Measurements from ENCODE around the gene RFTN1. TPM values are rescaled to one million over a fixed set of nuclear protein-coding genes. Genes with fewer than 3 reads are reported as not detected.

RFTN1 gene
- total and polyA plus RNA-seq, 2 of the 8 experiments (the other 6 are each of a cell fraction or from before 2014, with no cell fraction given), result 4.6 to 6.7 TPM

- TF ChIP-seq, protein P1, sequence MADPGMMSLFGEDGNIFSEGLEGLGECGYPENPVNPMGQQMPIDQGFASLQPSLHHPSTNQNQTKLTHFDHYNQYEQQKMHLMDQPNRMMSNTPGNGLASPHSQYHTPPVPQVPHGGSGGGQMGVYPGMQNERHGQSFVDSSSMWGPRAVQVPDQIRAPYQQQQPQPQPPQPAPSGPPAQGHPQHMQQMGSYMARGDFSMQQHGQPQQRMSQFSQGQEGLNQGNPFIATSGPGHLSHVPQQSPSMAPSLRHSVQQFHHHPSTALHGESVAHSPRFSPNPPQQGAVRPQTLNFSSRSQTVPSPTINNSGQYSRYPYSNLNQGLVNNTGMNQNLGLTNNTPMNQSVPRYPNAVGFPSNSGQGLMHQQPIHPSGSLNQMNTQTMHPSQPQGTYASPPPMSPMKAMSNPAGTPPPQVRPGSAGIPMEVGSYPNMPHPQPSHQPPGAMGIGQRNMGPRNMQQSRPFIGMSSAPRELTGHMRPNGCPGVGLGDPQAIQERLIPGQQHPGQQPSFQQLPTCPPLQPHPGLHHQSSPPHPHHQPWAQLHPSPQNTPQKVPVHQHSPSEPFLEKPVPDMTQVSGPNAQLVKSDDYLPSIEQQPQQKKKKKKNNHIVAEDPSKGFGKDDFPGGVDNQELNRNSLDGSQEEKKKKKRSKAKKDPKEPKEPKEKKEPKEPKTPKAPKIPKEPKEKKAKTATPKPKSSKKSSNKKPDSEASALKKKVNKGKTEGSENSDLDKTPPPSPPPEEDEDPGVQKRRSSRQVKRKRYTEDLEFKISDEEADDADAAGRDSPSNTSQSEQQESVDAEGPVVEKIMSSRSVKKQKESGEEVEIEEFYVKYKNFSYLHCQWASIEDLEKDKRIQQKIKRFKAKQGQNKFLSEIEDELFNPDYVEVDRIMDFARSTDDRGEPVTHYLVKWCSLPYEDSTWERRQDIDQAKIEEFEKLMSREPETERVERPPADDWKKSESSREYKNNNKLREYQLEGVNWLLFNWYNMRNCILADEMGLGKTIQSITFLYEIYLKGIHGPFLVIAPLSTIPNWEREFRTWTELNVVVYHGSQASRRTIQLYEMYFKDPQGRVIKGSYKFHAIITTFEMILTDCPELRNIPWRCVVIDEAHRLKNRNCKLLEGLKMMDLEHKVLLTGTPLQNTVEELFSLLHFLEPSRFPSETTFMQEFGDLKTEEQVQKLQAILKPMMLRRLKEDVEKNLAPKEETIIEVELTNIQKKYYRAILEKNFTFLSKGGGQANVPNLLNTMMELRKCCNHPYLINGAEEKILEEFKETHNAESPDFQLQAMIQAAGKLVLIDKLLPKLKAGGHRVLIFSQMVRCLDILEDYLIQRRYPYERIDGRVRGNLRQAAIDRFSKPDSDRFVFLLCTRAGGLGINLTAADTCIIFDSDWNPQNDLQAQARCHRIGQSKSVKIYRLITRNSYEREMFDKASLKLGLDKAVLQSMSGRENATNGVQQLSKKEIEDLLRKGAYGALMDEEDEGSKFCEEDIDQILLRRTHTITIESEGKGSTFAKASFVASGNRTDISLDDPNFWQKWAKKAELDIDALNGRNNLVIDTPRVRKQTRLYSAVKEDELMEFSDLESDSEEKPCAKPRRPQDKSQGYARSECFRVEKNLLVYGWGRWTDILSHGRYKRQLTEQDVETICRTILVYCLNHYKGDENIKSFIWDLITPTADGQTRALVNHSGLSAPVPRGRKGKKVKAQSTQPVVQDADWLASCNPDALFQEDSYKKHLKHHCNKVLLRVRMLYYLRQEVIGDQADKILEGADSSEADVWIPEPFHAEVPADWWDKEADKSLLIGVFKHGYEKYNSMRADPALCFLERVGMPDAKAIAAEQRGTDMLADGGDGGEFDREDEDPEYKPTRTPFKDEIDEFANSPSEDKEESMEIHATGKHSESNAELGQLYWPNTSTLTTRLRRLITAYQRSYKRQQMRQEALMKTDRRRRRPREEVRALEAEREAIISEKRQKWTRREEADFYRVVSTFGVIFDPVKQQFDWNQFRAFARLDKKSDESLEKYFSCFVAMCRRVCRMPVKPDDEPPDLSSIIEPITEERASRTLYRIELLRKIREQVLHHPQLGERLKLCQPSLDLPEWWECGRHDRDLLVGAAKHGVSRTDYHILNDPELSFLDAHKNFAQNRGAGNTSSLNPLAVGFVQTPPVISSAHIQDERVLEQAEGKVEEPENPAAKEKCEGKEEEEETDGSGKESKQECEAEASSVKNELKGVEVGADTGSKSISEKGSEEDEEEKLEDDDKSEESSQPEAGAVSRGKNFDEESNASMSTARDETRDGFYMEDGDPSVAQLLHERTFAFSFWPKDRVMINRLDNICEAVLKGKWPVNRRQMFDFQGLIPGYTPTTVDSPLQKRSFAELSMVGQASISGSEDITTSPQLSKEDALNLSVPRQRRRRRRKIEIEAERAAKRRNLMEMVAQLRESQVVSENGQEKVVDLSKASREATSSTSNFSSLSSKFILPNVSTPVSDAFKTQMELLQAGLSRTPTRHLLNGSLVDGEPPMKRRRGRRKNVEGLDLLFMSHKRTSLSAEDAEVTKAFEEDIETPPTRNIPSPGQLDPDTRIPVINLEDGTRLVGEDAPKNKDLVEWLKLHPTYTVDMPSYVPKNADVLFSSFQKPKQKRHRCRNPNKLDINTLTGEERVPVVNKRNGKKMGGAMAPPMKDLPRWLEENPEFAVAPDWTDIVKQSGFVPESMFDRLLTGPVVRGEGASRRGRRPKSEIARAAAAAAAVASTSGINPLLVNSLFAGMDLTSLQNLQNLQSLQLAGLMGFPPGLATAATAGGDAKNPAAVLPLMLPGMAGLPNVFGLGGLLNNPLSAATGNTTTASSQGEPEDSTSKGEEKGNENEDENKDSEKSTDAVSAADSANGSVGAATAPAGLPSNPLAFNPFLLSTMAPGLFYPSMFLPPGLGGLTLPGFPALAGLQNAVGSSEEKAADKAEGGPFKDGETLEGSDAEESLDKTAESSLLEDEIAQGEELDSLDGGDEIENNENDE (IDR thresholded peaks at IDR 0.05; ENCODE audit: insufficient replicate concordance, low read length), result no peak
- TF ChIP-seq GTF2F1 (IDR thresholded peaks at IDR 0.05; ENCODE audit: borderline replicate concordance, low read depth, low read length) (no peak), ASH2L (IDR thresholded peaks at IDR 0.05; ENCODE audit: low read length) (no peak), SIX5 (IDR thresholded peaks at IDR 0.05; ENCODE audit: low read depth, low read length) (no peak), POLR2A (IDR thresholded peaks at IDR 0.05; ENCODE audit: control extremely low read depth in 1 of 2, low read depth in 2 of 2, low read length in 2 of 2) (no peak), FOSL1 (IDR thresholded peaks at IDR 0.05; ENCODE audit: insufficient read depth, low read depth, low read length) (no peak), ZNF274 (IDR thresholded peaks at IDR 0.05; ENCODE audit: borderline replicate concordance, extremely low read depth, low read length) (no peak), HDAC6 (IDR thresholded peaks at IDR 0.05; ENCODE audit: low read depth, low read length) (no peak), CBX5 (IDR thresholded peaks at IDR 0.05; ENCODE audit: low read depth, low read length) (no peak), MAFK (IDR thresholded peaks at IDR 0.05; ENCODE audit: low read depth, low read length) (no peak), TAF7 (optimal IDR thresholded peaks at IDR 0.05; ENCODE audit: borderline replicate concordance, low read depth, low read length) (no peak), SP2 (IDR thresholded peaks at IDR 0.05; ENCODE audit: low read length) (no peak)
Observed at GRCh38 chr3:16482194-16482769, 31.2 kb downstream of the RFTN1 start (continued).

All from H1 (cell line).